ENCODE data around the gene ALPI.

ALPI gene

GRCh38 chr2:232501794-232502390 lies 45.9 kb downstream of the ALPI start:
- DNase-seq (ENCODE audit: low spot score), result no peak

DNA sequence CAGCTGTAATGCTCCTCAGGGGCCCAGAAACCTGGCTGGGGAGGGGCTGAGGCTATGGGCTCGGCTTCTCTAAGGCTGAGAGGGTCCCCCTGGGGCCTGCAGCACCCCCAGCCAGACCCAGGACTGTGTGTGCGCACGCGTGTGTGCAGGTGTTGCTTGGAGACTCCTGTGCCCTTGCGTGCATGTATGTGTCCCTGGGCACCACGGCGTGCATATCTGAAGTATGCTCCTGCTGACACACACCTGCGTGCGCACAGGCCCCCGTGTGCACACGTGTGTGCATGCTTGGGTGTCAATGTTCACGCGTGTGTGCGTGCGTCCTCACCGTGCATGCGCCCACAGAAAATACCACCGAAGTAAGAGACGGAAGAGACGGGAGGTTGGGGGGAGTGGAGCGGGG lies 46.6 kb downstream of the ALPI start:
- DNase-seq (ENCODE audit: low spot score), result no peak

DNA sequence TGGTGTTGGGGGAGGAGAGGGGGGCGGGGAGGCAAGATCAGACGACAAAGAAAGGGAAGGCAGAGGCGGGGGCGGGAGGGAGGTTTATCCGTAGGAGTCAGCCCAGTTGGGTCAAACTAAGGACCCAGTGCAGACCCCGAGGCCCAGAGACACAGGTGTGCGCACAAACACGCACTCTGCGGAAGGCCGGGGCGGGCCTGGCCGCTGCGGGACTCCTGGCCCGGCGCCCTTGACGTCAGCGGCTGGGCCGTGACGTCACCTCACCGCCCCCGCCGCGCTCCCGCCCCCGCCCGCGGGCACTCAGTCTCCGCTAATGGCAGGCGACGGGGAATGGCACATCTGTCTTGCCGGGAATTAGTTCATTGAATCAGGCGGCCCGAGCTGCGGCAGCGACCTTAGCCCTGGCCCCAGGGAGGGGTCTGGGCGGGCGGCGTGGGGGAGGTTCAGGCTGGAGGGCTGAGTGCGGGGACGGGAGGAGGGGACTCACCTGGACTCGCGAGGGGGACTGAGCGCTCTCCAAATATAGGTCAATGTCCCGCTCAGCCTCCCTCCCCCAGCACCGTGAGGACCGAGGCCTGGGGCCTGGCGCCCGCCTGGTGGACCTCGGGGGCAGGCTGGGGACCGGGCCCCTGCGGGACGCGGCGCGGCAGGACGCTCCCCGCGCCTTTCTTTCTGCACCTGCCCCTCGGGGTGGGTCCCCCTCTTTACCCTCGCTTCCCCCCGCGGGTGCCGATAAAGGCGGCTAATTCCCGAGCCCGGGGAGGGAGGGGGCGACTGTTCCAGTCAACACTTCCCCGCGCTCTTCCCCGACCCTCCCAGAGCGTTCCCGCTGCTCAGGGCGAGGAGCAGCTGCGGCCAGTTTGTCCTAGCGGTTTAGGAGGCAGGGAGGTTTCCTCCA lies 47.2 kb downstream of the ALPI start:
- DNase-seq (ENCODE audit: low spot score), result peak; percentile 83

GRCh38 chr2:232503809-232504323 lies 47.9 kb downstream of the ALPI start:
- no peak for DNase-seq (ENCODE audit: low spot score)

- no peak for DNase-seq (ENCODE audit: low spot score)
Observed at GRCh38 chr2:232504438-232504837, 48.5 kb downstream of the ALPI start.

GRCh38 chr2:232505856-232506255 lies 49.9 kb downstream of the ALPI start:
- no peak for DNase-seq (ENCODE audit: low spot score)

DNA sequence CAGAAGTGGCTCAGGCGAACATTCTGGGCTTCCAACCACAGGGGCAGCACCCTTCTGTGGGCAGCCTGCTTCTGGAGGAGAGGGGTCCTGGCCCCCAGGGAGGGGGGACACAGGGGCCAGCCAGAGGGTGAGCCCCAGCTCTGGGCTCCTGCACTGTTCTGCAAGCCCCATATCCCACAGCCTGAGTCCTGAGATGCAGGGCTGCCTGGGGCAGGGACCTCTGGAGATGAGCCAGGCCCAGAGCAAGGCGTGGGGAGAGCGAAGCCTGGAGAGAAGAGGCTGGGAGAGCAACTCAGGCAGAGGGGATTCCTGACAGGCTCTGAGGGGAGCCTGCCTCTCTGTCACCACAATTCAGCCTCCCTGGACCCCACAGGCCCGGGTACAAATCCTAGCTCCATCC lies 50.8 kb downstream of the ALPI start:
- no peak for DNase-seq (ENCODE audit: low spot score)

GRCh38 chr2:232508251-232508650 lies 52.3 kb downstream of the ALPI start:
- no peak for DNase-seq (ENCODE audit: low spot score)
